Skeletal muscle tissue (tissue), 4 donors: ENCODE results near the gene MAGEC1. TPM values are rescaled to one million over a fixed set of nuclear protein-coding genes. Genes with fewer than 3 reads are reported as not detected.
"Not testable (repeated sequence)": the region's sequence is repeated elsewhere in the genome, so short reads cannot be mapped to it uniquely, and the experiment has no call there.

Experiments used
- H3K27ac ChIP-seq: one replicate; pipeline ENCODE4 v1.7.0; 2013; ENCODE audit warnings: mild to moderate bottlenecking, low read depth, low read length, inconsistent platforms
- H3K27me3 ChIP-seq, 3 donors: one replicate each; pipeline ENCODE4 v1.7.0; 2013; ENCODE audit warnings: low read length in 3 of 3; ENCODE audit not compliant: control insufficient read depth in 3 of 3, insufficient read depth in 3 of 3
- H3K36me3 ChIP-seq, 3 donors: one replicate each; pipeline ENCODE4 v1.7.0; 2013; ENCODE audit warnings: low read length in 3 of 3; ENCODE audit not compliant: control insufficient read depth in 3 of 3, insufficient read depth in 3 of 3
- H3K4me1 ChIP-seq, 3 donors: one replicate each; pipeline ENCODE4 v1.7.0; 2013; ENCODE audit warnings: low read length in 3 of 3, mild to moderate bottlenecking in 3 of 3; ENCODE audit not compliant: control insufficient read depth in 3 of 3, insufficient read depth in 3 of 3
- H3K4me3 ChIP-seq, 3 donors: one replicate each; pipeline ENCODE4 v1.7.0; 2013; ENCODE audit warnings: low read length in 3 of 3
- H3K9ac ChIP-seq, 3 donors: one replicate each; pipeline ENCODE4 v1.7.0; 2013; ENCODE audit warnings: low read length in 3 of 3, mild to moderate bottlenecking in 3 of 3, moderate library complexity in 2 of 3, low read depth in 1 of 3
- H3K9me3 ChIP-seq, 3 donors: one replicate each; pipeline ENCODE4 v1.7.0; 2013; ENCODE audit warnings: low read length in 3 of 3; ENCODE audit not compliant: control insufficient read depth in 3 of 3
- total RNA-seq: library from RNA; depleted of rRNA; stranded (reverse); fragments of >200 nt; gene quantifications from one replicate; pipeline ENCODE4 v1.2.3, GENCODE V29; 2014
- donor health status: Osteomylitis.

Gene MAGEC1, protein sequence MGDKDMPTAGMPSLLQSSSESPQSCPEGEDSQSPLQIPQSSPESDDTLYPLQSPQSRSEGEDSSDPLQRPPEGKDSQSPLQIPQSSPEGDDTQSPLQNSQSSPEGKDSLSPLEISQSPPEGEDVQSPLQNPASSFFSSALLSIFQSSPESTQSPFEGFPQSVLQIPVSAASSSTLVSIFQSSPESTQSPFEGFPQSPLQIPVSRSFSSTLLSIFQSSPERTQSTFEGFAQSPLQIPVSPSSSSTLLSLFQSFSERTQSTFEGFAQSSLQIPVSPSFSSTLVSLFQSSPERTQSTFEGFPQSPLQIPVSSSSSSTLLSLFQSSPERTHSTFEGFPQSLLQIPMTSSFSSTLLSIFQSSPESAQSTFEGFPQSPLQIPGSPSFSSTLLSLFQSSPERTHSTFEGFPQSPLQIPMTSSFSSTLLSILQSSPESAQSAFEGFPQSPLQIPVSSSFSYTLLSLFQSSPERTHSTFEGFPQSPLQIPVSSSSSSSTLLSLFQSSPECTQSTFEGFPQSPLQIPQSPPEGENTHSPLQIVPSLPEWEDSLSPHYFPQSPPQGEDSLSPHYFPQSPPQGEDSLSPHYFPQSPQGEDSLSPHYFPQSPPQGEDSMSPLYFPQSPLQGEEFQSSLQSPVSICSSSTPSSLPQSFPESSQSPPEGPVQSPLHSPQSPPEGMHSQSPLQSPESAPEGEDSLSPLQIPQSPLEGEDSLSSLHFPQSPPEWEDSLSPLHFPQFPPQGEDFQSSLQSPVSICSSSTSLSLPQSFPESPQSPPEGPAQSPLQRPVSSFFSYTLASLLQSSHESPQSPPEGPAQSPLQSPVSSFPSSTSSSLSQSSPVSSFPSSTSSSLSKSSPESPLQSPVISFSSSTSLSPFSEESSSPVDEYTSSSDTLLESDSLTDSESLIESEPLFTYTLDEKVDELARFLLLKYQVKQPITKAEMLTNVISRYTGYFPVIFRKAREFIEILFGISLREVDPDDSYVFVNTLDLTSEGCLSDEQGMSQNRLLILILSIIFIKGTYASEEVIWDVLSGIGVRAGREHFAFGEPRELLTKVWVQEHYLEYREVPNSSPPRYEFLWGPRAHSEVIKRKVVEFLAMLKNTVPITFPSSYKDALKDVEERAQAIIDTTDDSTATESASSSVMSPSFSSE
- not detected for total RNA-seq

DNA sequence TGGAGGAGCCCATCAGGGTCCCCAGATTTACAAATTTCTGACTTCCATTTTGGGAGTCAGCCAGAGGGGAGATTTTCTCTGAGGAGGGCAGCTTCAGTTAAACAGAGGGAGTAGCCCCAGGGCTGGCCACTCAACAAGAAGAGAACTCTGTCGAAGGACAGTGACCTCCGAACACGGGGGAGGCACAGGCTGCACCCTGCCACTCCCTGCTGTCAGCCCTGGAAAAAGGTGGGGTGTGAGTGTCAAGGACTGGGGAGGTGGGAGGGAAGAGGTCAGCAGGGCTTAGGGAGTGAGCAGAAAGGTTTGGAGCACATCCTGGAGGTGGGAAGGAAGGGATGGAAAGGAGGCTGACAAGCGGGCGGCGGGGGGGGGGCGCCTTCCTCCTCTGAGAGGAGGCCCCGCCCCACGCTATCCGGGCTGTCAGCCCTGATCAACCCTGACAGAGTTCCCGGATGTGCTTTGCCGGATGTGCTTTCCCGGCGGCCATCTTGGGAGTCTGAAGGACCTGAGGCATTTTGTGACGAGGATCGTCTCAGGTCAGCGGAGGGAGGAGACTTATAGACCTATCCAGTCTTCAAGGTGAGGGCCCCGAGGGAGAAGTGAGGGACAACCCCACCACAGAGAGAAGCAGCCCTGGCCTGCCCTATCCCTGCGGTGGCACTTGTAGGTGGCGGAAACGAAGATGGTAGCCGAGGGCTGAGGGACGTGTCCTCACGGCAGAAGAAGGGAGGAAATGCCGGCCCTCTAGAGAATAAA lies at the start of gene MAGEC1:
MAGEC1 (plus strand) TSS at position 495 of the 756 bp plus-strand sequence. CDS start 1,179 bp downstream, outside the sequence.
- Histone ChIP-seq H3K27ac (no peak within 1 kb of the TSS), H3K4me3 (no peak within 1 kb of the TSS), H3K9ac (no peak within 1 kb of the TSS), H3K9me3 (no peaks in the 10 kb centered on the region), H3K27me3 (no peaks in the 10 kb centered on the region), H3K4me1 (no peaks in the 10 kb centered on the region), H3K36me3 (no peaks in the 10 kb centered on the region)

DNA sequence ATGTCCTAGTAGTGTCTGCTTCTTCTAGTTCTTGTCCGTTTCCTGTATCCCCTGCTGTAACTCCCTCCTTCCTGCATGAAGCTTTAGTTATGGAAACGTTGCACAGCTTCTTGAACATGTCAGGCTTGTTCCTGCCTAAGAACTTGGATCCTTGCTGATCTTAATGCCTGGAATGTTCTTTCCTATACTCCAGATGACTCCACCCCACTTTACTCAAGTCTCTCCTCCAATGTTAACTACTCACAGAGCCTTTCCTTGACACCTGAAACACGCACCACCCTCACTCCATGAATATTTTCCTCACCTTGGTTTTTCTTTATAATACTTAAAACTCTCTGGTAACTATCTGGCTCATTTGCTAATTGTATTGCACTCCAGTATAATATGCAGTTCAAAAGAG lies 46.2 kb upstream of the MAGEC1 start:
- no peak overlapping the region for H3K27ac ChIP-seq

DNA sequence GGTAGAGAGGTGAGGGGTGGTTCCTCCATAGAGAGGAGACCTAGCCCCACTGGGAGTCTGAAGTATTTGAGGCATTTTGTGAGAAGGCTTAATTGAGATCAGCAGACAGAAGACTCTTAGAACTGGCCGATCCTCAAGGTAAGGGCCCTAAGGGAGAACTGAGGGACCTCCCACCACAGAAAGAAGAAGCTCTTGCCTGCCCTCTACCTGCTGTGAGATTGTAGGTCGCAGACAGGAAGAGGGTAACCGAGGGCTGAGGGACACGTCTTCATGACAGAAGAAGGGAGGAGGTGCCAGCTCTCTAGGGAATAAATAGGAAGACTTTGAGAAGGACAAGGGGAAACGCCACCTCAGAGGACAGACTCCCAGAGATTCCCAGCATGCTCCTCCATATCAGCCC lies 24.1 kb upstream of the MAGEC1 start:
- Histone ChIP-seq H3K27me3 (no peaks in the 10 kb centered on the region), H3K4me3 (no peak overlapping the region), H3K9ac (no peak overlapping the region), H3K27ac (no peak overlapping the region), H3K36me3 (no peaks in the 10 kb centered on the region), H3K4me1 (no peaks in the 10 kb centered on the region), H3K9me3 (no peaks in the 10 kb centered on the region)

More for the DNA sequence above, 46.2 kb upstream of the MAGEC1 start:
- Histone ChIP-seq H3K4me3 (no peak overlapping the region), H3K36me3 (no peaks in the 10 kb centered on the region), H3K4me1 (no peaks in the 10 kb centered on the region), H3K9me3 (no peaks in the 10 kb centered on the region), H3K27me3 (no peaks in the 10 kb centered on the region), H3K9ac (no peak overlapping the region)

DNA sequence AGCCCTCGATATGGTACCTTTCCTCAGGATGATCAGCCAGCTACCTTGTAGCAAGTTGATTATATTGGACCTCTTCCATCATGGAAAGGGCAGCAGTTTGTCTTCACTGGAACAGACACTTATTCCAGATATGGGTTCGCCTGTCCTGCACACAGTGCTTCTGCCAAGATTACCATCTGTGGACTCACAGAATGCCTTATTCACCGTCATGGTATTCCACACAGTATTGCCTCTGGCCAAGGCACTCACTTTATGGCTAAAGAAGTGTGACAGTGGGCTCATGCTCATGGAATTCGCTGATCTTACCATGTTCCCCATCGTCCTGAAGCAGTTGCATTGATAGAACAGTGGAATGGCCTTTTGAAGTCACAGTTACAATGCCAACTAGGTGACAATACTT lies 14.9 kb upstream of the MAGEC1 start:
- H3K4me1 ChIP-seq, H3K9me3 ChIP-seq, H3K36me3 ChIP-seq, H3K9ac ChIP-seq, H3K27ac ChIP-seq, H3K4me3 ChIP-seq, H3K27me3 ChIP-seq: not testable (repeated sequence)

DNA sequence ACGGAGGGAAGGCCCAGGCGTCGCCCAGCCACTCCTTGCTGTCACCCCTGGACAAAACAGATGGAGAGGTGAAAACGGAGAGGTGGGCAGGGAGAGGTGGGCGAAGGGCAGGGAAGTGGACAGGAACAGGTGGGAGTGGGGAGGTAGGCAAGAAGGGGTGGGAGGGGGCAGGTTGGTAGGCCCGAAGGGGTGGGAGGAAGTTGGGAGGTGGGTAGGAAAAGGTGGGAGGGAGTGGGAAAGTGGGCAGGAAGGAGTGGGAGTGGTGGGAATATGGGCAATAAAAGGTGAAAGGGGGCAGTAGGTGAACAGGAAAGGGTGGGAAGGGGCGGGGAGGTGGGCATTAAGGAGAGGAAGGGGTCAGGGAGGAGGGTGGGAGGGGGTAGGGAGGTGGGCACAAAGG lies 9.0 kb upstream of the MAGEC1 start:
- H3K27me3 ChIP-seq, result no peaks in the 10 kb centered on the region
- no peaks in the 10 kb centered on the region for H3K4me1 ChIP-seq
- no peak overlapping the region for H3K27ac ChIP-seq
- no peaks in the 10 kb centered on the region for H3K9me3 ChIP-seq
- no peak overlapping the region for H3K4me3 ChIP-seq
- no peaks in the 10 kb centered on the region for H3K36me3 ChIP-seq
- no peak overlapping the region for H3K9ac ChIP-seq

DNA sequence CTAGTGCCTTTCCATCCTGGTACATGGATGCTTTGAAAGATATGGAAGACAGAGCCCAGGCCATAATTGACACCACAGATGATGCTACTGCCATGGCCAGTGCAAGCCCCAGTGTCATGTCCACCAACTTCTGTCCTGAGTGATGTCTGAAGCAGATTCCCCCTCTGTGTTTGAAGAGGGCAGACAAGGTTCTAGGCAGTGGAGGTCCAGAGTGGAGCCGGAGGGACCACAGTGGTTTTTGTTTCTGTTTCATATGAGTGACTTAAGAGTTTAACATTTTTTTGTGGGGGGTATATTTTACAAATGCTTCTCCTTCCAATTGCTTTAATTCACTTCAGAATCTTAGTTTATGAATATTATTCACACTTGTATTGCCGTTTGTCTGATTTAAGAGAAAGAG lies 6.0 kb upstream of the MAGEC1 start:
- no peak overlapping the region for H3K4me3 ChIP-seq
- no peaks in the 10 kb centered on the region for H3K36me3 ChIP-seq
- no peaks in the 10 kb centered on the region for H3K27me3 ChIP-seq
- H3K9ac ChIP-seq, result no peak overlapping the region
- no peaks in the 10 kb centered on the region for H3K9me3 ChIP-seq
- no peaks in the 10 kb centered on the region for H3K4me1 ChIP-seq
- H3K27ac ChIP-seq, result no peak overlapping the region

DNA sequence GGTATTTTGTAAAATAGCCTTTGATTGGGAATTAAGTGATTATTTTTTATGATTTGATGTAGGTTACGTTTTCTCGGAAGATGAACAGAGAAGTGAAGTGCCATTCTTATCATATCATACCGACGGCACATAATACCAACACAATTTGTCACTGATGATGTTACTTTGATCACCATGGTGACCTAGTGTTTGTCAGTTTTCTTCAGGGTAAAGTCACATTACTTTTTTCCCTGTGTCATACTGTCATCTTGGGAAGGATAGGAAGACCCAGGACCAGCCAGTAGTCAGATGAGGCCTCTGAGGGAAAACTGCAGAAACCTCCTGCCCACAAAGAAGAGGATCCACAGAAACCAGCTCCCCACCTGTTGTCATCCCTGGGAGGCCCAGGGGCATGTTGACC lies 1.3 kb upstream of the MAGEC1 start:
- no peaks in the 10 kb centered on the region for H3K27me3 ChIP-seq
- H3K4me3 ChIP-seq, result no peak overlapping the region
- H3K4me1 ChIP-seq, result no peaks in the 10 kb centered on the region
- no peak overlapping the region for H3K27ac ChIP-seq
- H3K9ac ChIP-seq, result no peak overlapping the region
- no peaks in the 10 kb centered on the region for H3K36me3 ChIP-seq
- H3K9me3 ChIP-seq, result no peaks in the 10 kb centered on the region

DNA sequence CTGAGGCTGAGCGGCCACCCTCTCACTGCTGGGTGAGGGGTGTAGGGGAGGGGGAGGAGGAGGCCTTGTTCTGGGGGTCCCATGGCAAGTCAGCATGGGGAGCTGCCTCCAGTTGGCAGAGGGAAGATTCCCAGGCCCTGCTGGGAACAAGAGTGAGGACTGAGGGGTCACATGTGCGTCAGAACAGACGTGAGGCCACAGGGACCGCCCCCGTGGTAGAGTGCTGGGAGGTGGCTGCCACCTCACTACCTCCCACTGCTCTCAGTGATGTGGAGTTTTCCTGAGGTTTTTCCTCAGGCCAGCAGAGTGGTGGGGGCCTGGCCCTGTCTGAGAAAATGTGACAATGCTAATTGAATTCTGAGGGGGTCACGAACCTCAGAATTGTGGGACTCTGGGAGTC lies 568 bp downstream of the MAGEC1 start:
- Histone ChIP-seq H3K27me3 (no peaks in the 10 kb centered on the region), H3K9ac (no peak overlapping the region), H3K4me1 (no peaks in the 10 kb centered on the region), H3K9me3 (no peaks in the 10 kb centered on the region), H3K36me3 (no peaks in the 10 kb centered on the region), H3K27ac (no peak overlapping the region), H3K4me3 (no peak overlapping the region)

DNA sequence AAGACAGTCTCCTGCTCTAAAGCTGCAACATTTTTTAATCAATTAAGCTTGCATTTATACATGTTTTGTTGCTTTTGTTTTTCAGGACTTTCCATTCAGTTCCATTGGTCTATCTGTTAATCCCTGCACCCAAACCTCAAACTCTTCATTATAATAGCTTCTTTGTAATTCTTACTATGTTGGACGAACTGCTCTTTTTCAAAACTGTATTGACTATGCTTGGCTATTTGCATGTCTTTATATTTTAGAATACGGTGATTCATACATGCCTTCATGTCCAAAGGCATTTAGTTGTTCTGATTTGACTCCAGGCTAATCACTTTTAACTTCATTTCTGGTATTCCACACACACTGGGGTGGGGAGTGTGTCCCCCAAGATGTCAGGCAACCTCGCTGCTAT lies 14.1 kb downstream of the MAGEC1 start:
- Histone ChIP-seq H3K36me3 (no peaks in the 10 kb centered on the region), H3K9me3 (no peaks in the 10 kb centered on the region), H3K9ac (no peak overlapping the region), H3K27me3 (no peaks in the 10 kb centered on the region), H3K4me3 (no peak overlapping the region), H3K27ac (no peak overlapping the region), H3K4me1 (no peaks in the 10 kb centered on the region)
